DOHH2 (cell line): Measurements from ENCODE around the gene LRP10.

Experiments used
- CTCF ChIP-seq: fragments of 200-600 bp; sonication (generic); IDR thresholded peaks from one replicate; pipeline ENCODE4 v1.5.1; 2014; ENCODE audit warnings: antibody characterized with exemption, mild to moderate bottlenecking, low read depth, low read length; ENCODE audit not compliant: poor library complexity, severe bottlenecking
- EZH2phosphoT487 ChIP-seq: fragments of 200-600 bp; sonication (generic); IDR thresholded peaks from 2 replicates; pipeline ENCODE4 v1.6.1; 2017; ENCODE audit warnings: borderline replicate concordance, mild to moderate bottlenecking, antibody characterized with exemption, low read length, moderate library complexity, mixed read lengths

GRCh38 chr14:22896760-22897159 is 25.2 kb downstream of the LRP10 start:
- TF ChIP-seq CTCF (no peak), EZH2phosphoT487 (no peak)
